ENCODE data around the gene U2AF1. TPM values are rescaled to one million over a fixed set of nuclear protein-coding genes. Genes with fewer than 3 reads are reported as not detected.
"Not testable (repeated sequence)": the region's sequence is repeated elsewhere in the genome, so short reads cannot be mapped to it uniquely, and the experiment has no call there.

Gene U2AF1
- total RNA-seq, 2 donors from 2014 or later, result 61.8 to 135 TPM

DNA sequence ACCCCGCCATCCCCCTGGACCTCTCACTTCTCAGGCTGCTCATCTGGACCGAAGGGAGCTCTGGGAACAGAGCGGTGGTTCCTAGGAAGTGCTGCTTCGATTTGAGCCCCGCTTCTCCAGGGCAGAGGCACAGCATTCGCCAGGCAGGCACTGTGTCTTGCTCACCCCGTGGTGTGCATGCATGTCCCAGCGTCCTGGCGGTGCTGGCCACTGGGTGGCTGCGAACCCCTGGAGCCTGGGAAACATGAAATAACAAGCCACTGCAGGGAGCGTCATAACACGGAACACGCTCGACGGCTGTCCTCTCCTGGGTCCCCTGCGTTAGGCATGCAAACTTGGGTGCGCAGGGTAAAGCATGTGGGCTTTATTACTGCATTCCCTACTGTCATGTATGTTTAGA, 17.9 kb downstream of the U2AF1 start:
- not testable (repeated sequence) for H3K27me3 Mint-ChIP-seq (ENCODE audit: insufficient read depth); H3K4me3 Mint-ChIP-seq; H3K4me1 Mint-ChIP-seq; H3K9ac ChIP-seq (ENCODE audit: extremely low read depth, low read length, poor library complexity, severe bottlenecking); DNase-seq; H3K27ac ChIP-seq (ENCODE audit: low read depth, low read length); H3K4me3 ChIP-seq (ENCODE audit: low read length); H3K4me1 ChIP-seq (ENCODE audit: control insufficient read depth, insufficient read depth, low read length); H3K27me3 ChIP-seq (ENCODE audit: control insufficient read depth, insufficient read depth, low read length, poor library complexity, severe bottlenecking); H3K9me3 ChIP-seq (ENCODE audit: control insufficient read depth, low read length); H3K36me3 Mint-ChIP-seq (ENCODE audit: low read depth); H3K27ac Mint-ChIP-seq; H3K36me3 ChIP-seq (ENCODE audit: control insufficient read depth, insufficient read depth, low read length); H3K9me3 Mint-ChIP-seq
- no CpG with 5 or more reads among the region's 17 CpGs for WGBS, 2 experiments (ENCODE audit: insufficient coverage in 1 of 2, insufficient read length in 1 of 2)

GRCh38 chr21:43082587-43083300, 24.6 kb downstream of the U2AF1 start:
- not testable (repeated sequence) for H3K9me3 Mint-ChIP-seq; H3K4me3 Mint-ChIP-seq; DNase-seq; H3K27me3 ChIP-seq (ENCODE audit: control insufficient read depth, insufficient read depth, low read length, poor library complexity, severe bottlenecking); H3K4me1 Mint-ChIP-seq; H3K9me3 ChIP-seq (ENCODE audit: control insufficient read depth, low read length); H3K4me1 ChIP-seq (ENCODE audit: control insufficient read depth, insufficient read depth, low read length); H3K27ac ChIP-seq (ENCODE audit: low read depth, low read length); H3K27ac Mint-ChIP-seq; H3K36me3 Mint-ChIP-seq (ENCODE audit: low read depth); H3K4me3 ChIP-seq (ENCODE audit: low read length); H3K36me3 ChIP-seq (ENCODE audit: control insufficient read depth, insufficient read depth, low read length); H3K9ac ChIP-seq (ENCODE audit: extremely low read depth, low read length, poor library complexity, severe bottlenecking); H3K27me3 Mint-ChIP-seq (ENCODE audit: insufficient read depth)
- WGBS, 2 experiments (ENCODE audit: insufficient coverage in 1 of 2, insufficient read length in 1 of 2), result no CpG with 5 or more reads among the region's 24 CpGs

DNA sequence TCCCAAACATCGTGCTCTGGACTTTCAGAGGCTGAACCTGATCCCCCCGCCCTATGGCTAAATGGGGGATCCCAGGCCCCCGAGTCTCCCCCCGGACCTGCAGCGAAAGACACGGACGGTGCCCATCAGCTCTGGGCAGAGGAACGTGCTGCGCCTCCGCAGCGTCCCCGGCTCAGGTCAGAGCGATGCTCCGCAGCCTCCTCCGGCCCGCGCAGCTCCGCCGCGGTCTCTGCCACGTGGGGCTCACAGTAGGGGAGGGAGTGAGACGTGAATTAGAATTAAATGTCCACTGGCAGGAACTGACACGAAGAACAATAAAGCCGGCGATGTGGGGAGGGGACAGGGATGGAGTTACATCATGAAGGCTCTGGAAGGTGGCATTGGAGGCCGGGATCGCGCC, 30.7 kb downstream of the U2AF1 start:
- not testable (repeated sequence) for H3K36me3 ChIP-seq (ENCODE audit: control insufficient read depth, insufficient read depth, low read length); H3K4me1 Mint-ChIP-seq; H3K4me1 ChIP-seq (ENCODE audit: control insufficient read depth, insufficient read depth, low read length); H3K4me3 ChIP-seq (ENCODE audit: low read length); H3K4me3 Mint-ChIP-seq; H3K36me3 Mint-ChIP-seq (ENCODE audit: low read depth); DNase-seq; H3K27ac ChIP-seq (ENCODE audit: low read depth, low read length); H3K27me3 ChIP-seq (ENCODE audit: control insufficient read depth, insufficient read depth, low read length, poor library complexity, severe bottlenecking); H3K27ac Mint-ChIP-seq; H3K27me3 Mint-ChIP-seq (ENCODE audit: insufficient read depth); H3K9me3 Mint-ChIP-seq; H3K9ac ChIP-seq (ENCODE audit: extremely low read depth, low read length, poor library complexity, severe bottlenecking); H3K9me3 ChIP-seq (ENCODE audit: control insufficient read depth, low read length)
- no CpG with 5 or more reads among the region's 28 CpGs for WGBS, 2 experiments (ENCODE audit: insufficient coverage in 1 of 2, insufficient read length in 1 of 2)

DNA sequence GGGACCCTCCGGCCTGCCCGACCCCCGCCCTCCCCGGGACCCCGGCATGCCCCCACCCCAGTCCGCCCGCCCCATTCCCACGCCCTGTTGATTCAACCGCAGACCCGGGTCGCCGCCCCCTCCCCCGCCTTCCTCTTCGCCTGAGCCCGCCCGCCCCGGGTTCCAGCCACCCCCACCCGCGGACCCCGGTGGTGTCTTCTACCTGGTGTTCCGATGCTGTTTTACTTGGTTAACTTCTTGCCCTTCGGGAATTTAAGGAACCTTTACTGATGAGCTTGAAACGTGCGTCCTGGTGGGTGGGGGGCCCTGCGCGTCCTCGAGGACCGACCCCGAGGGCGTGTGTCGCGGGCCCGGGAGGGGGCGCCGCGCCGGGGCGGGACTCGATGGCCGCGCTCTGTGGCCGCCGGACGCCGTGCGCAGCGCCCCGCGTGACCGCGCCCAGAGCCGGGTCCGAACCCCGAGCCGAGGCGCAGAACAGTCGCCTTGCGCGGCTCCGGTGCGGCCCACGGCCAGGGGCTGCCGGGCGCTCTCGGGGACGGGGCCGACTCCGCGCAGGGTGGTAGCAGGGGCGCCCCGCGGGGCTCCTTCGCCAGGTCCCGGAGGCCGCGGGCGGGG, 31.2 kb downstream of the U2AF1 start:
- not testable (repeated sequence) for H3K9me3 Mint-ChIP-seq; H3K4me1 Mint-ChIP-seq; DNase-seq; H3K27me3 Mint-ChIP-seq (ENCODE audit: insufficient read depth); H3K9ac ChIP-seq (ENCODE audit: extremely low read depth, low read length, poor library complexity, severe bottlenecking); H3K36me3 Mint-ChIP-seq (ENCODE audit: low read depth); H3K4me3 Mint-ChIP-seq; H3K9me3 ChIP-seq (ENCODE audit: control insufficient read depth, low read length); H3K27ac Mint-ChIP-seq; H3K36me3 ChIP-seq (ENCODE audit: control insufficient read depth, insufficient read depth, low read length); H3K4me1 ChIP-seq (ENCODE audit: control insufficient read depth, insufficient read depth, low read length); H3K4me3 ChIP-seq (ENCODE audit: low read length); H3K27me3 ChIP-seq (ENCODE audit: control insufficient read depth, insufficient read depth, low read length, poor library complexity, severe bottlenecking); H3K27ac ChIP-seq (ENCODE audit: low read depth, low read length)
- no CpG with 5 or more reads among the region's 77 CpGs for WGBS, 2 experiments (ENCODE audit: insufficient coverage in 1 of 2, insufficient read length in 1 of 2)

DNA sequence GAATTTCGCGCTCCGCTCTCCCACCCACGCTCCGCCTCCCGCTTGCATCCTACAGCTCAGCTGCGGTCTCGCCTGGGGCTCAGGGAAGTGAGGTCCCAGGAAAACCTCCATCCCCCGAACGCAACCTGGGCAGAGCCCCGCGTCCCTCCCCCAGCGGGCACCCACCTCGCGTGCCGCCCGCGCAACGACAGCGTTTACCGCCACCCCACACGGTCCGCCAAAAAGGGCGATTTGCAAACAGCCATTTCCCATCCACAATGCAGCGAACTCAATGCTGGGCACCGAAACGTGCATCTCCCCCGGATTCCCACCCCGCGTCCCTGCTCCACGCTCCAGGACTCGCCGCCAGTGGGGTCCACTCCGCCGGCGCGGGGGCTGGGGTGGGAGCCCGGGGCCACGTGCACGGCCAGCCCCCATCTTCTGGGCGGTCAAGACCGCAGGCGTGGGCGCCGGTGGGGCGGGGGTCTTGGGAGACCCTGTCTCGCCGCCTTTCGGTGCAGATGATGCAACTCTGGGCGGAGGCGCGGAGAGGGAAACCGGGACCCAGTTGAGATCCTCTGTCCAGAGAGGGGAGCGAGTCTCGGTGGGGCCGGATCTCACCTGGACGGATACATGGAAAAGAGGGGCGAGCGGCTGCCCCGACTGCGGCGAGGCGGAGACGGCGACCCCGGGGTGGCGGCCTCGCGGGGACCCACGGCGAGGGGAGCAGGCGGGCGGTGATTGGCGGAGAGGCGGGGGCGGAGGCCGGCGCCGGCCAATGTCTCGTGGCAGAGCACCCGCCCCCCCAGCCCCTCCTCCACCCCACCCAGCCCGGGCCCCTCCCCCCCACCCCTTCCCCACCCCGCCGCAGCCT, 32.0 kb downstream of the U2AF1 start, which contains the start of gene CBS:
CBS (minus strand) TSS at position 666 of the 853 bp plus-strand sequence. CDS start 3,642 bp downstream, outside the sequence.
- no CpG with 5 or more reads among the region's 84 CpGs for WGBS, 2 experiments (ENCODE audit: insufficient coverage in 1 of 2, insufficient read length in 1 of 2)
- H3K4me3 ChIP-seq (ENCODE audit: low read length); H3K36me3 Mint-ChIP-seq (ENCODE audit: low read depth); H3K36me3 ChIP-seq (ENCODE audit: control insufficient read depth, insufficient read depth, low read length); H3K27me3 Mint-ChIP-seq (ENCODE audit: insufficient read depth); H3K27ac Mint-ChIP-seq; H3K9me3 Mint-ChIP-seq; H3K27me3 ChIP-seq (ENCODE audit: control insufficient read depth, insufficient read depth, low read length, poor library complexity, severe bottlenecking); H3K9ac ChIP-seq (ENCODE audit: extremely low read depth, low read length, poor library complexity, severe bottlenecking); H3K4me3 Mint-ChIP-seq; H3K9me3 ChIP-seq (ENCODE audit: control insufficient read depth, low read length); H3K4me1 Mint-ChIP-seq; H3K4me1 ChIP-seq (ENCODE audit: control insufficient read depth, insufficient read depth, low read length); DNase-seq; H3K27ac ChIP-seq (ENCODE audit: low read depth, low read length): not testable (repeated sequence)

DNA sequence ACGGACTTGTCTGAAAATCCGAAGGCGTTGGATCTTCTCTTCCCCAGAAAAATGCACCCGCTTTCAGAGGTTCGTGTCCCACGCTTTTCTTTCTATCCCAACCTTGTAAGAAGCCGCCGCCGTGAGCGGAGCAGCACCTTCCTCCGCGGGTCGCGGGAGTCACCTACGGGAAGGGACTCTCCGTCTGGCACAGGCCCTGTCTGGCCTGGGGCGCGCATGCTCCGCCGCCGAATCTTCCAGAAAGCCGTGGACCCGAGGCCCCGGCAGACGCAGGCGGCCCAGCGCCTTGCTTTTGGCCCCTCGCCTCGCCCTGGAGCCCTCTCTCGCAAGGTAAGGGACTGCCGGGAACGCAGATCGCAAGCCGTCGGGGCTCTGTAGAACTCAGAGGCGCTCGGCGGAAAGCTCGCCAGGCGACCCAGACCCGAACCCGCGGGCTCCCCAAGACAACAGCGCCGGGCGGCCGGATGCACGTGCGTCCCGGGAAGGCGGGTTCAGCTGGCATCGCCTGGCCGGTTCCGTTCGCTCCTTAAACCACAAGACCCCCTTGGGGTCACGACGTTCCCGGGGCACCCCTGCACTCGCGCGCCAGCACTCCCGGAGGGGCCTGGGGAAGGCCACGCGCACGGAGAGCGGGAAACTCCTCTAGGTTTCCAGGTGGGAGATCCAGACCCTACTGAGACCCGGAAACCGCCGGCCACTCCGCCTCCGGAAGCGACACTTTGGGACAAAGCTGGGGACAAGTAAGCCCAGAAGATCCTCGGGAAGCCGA, 32.8 kb downstream of the U2AF1 start:
- not testable (repeated sequence) for H3K4me3 ChIP-seq (ENCODE audit: low read length); H3K27ac ChIP-seq (ENCODE audit: low read depth, low read length); H3K9me3 Mint-ChIP-seq; H3K9ac ChIP-seq (ENCODE audit: extremely low read depth, low read length, poor library complexity, severe bottlenecking); H3K36me3 Mint-ChIP-seq (ENCODE audit: low read depth); H3K36me3 ChIP-seq (ENCODE audit: control insufficient read depth, insufficient read depth, low read length); H3K4me3 Mint-ChIP-seq; H3K4me1 Mint-ChIP-seq; H3K27me3 Mint-ChIP-seq (ENCODE audit: insufficient read depth); H3K4me1 ChIP-seq (ENCODE audit: control insufficient read depth, insufficient read depth, low read length); H3K9me3 ChIP-seq (ENCODE audit: control insufficient read depth, low read length); DNase-seq; H3K27ac Mint-ChIP-seq; H3K27me3 ChIP-seq (ENCODE audit: control insufficient read depth, insufficient read depth, low read length, poor library complexity, severe bottlenecking)
- WGBS, 2 experiments (ENCODE audit: insufficient coverage in 1 of 2, insufficient read length in 1 of 2), result no CpG with 5 or more reads among the region's 74 CpGs

Measured in endodermal cell (in vitro differentiated cells).